CD4-positive, alpha-beta T cell (primary cell): Measurements from ENCODE around the gene AP2S1. TPM values are rescaled to one million over a fixed set of nuclear protein-coding genes. Genes with fewer than 3 reads are reported as not detected.

ENCODE experiments used
- ATAC-seq: fragments of 200-7000 bp; cut with Tn5 transposase; one replicate; pipeline ENCODE4 v1.10.0; 2022; ENCODE audit warnings: mild to moderate bottlenecking; ENCODE audit not compliant: poor library complexity
- CTCF ChIA-PET: fragments of 350-600 bp; sonication (Branson Sonifier 250); formaldehyde crosslinking; loops from one replicate; lab custom pipeline; 2021; ENCODE audit warnings: antibody characterized with exemption, inconsistent platforms; lab: Charles Lee
- POLR2A ChIA-PET: fragments of 350-600 bp; sonication (Branson Sonifier 250); formaldehyde crosslinking; loops from one replicate; lab custom pipeline; 2021; ENCODE audit warnings: antibody characterized with exemption, inconsistent platforms; lab: Charles Lee
- DNase-seq, 14 experiments: peaks; one replicate each; pipeline ENCODE4 v3.0.0-alpha.2; 2013 to 2020; ENCODE audit warnings: mixed read lengths in 2 of 14
- H3K27ac ChIP-seq, 2 donors: one replicate each; pipeline versions ENCODE4 v1.5.1 to v1.7.0; 2013; ENCODE audit warnings: low read length in 2 of 2, low read depth in 1 of 2, mild to moderate bottlenecking in 1 of 2
- H3K27me3 ChIP-seq, 2 experiments: 1 replicate in 1 of 2; 2 replicates in 1 of 2; pipeline versions ENCODE4 v1.6.1 to v1.7.0; 2013; ENCODE audit warnings: low read length in 2 of 2, control low read depth in 1 of 2, mild to moderate bottlenecking in 1 of 2, moderate library complexity in 1 of 2; ENCODE audit not compliant: insufficient read depth in 2 of 2, control insufficient read depth in 1 of 2
- H3K36me3 ChIP-seq: one replicate; pipeline ENCODE4 v1.6.1; 2013; ENCODE audit warnings: low read length, control low read depth; ENCODE audit not compliant: insufficient read depth
- H3K4me1 ChIP-seq: one replicate; pipeline ENCODE4 v1.6.1; 2013; ENCODE audit warnings: low read length, control low read depth; ENCODE audit not compliant: insufficient read depth
- H3K4me3 ChIP-seq: one replicate; pipeline ENCODE4 v1.5.1; 2013; ENCODE audit warnings: mild to moderate bottlenecking, low read length, moderate library complexity
- H3K9me3 ChIP-seq, 2 experiments: 1 replicate in 1 of 2; 2 replicates in 1 of 2; pipeline versions ENCODE4 v1.6.1 to v1.7.0; 2013; ENCODE audit warnings: low read length in 2 of 2, mild to moderate bottlenecking in 2 of 2, control low read depth in 1 of 2, moderate library complexity in 1 of 2; ENCODE audit not compliant: control insufficient read depth in 1 of 2, insufficient read depth in 1 of 2
- H3K27ac Mint-ChIP-seq: one replicate; pipeline ENCODE4 v1.8.0; 2020; ENCODE audit warnings: mixed read lengths
- H3K27me3 Mint-ChIP-seq: one replicate; pipeline ENCODE4 v1.8.0; 2021; ENCODE audit warnings: mixed read lengths
- H3K36me3 Mint-ChIP-seq: one replicate; pipeline ENCODE4 v1.8.0; 2021; ENCODE audit warnings: low read depth, mixed read lengths
- H3K4me1 Mint-ChIP-seq: one replicate; pipeline ENCODE4 v1.8.0; 2021; ENCODE audit warnings: low read depth, mixed read lengths
- H3K4me3 Mint-ChIP-seq: one replicate; pipeline ENCODE4 v1.8.0; 2020; ENCODE audit warnings: mild to moderate bottlenecking, mixed read lengths
- H3K9me3 Mint-ChIP-seq: one replicate; pipeline ENCODE4 v1.8.0; 2020; ENCODE audit warnings: mixed read lengths
- CTCF ChIP-seq: fragments of 200-600 bp; IDR thresholded peaks from one replicate; pipeline ENCODE4 v1.8.0; 2022; ENCODE audit warnings: antibody characterized with exemption, mild to moderate bottlenecking
- intact Hi-C, 2 experiments: fragments of 100-400 bp; cut with DNase I in 1 of 2; cut with micrococcal nuclease in 1 of 2; formaldehyde crosslinking; loops; one replicate each; pipeline versions ENCODE4 v1.15.1 to v1.9.0; 2023 to 2025; cut with DNase I, micrococcal nuclease
- total RNA-seq, 174 experiments: library from RNA in 2 of 174; stranded (reverse) in 2 of 174; gene quantifications; one replicate each; pipeline ENCODE4 v1.2.3 and lab custom pipeline; 2021 to 2026

Gene AP2S1
- total RNA-seq, 2 experiments from 2014 or later = 24.5 to 26.9 TPM

GRCh38 chr19:46798713-46799112 lies 51.9 kb downstream of the AP2S1 start:
- Mint-ChIP-seq H3K27ac (no peak overlapping the region), H3K9me3 (no peaks in the 10 kb centered on the region), H3K36me3 (no peaks in the 10 kb centered on the region), H3K4me3 (no peak overlapping the region), H3K4me1 (no peaks in the 10 kb centered on the region), H3K27me3 (no peaks in the 10 kb centered on the region)
- no peaks in the 10 kb centered on the region for H3K36me3 ChIP-seq
- H3K27ac ChIP-seq = no peak overlapping the region
- no peaks in the 10 kb centered on the region for H3K4me1 ChIP-seq
- no peaks in the 10 kb centered on the region for H3K9me3 ChIP-seq
- H3K4me3 ChIP-seq = no peak overlapping the region
- intact Hi-C loops = no loop called here
- H3K27me3 ChIP-seq = no peaks in the 10 kb centered on the region
- no peak for TF ChIP-seq CTCF
- ATAC-seq = no peak
- ChIA-PET POLR2A (no interaction called here), CTCF (interaction anchor here (0.6 to 1.4 kb wide), 2 partner anchors 32 to 506 kb away, joined by 3 to 4 read pairs; no protein-coding TSS in a partner anchor)
- no peak for DNase-seq

DNA sequence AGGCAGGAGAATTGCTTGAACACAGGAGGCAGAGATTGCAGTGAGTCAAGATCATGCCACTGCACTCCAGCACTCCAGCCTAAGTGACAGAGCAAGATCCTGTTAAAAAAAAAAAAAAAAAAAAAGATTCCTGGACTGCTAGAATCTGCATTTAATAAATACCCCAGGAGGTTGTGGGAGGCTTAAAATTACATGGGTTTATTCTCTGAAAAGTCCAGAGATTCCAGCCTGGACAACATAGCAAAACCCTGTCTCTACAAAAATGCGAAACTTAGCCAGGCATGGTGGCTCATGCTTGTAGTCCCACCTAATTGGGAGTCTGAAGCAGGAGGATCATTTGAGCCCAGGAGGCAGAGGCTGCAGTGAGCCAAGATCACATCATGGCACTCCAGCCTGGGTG lies 52.8 kb downstream of the AP2S1 start:
- H3K4me1 ChIP-seq = peaks cover 1% of the 10 kb centered on the region
- Mint-ChIP-seq H3K27me3 (no peaks in the 10 kb centered on the region), H3K36me3 (no peaks in the 10 kb centered on the region), H3K27ac (no peak overlapping the region), H3K4me3 (no peak overlapping the region), H3K9me3 (no peaks in the 10 kb centered on the region), H3K4me1 (no peaks in the 10 kb centered on the region)
- intact Hi-C loops = no loop called here
- TF ChIP-seq CTCF = no peak
- no peaks in the 10 kb centered on the region for H3K36me3 ChIP-seq
- POLR2A ChIA-PET = no interaction called here
- H3K27me3 ChIP-seq = no peaks in the 10 kb centered on the region
- no peak for ATAC-seq
- CTCF ChIA-PET = interaction anchor here (0.6 kb wide), 1 partner anchor 16 kb away, joined by 3 read pairs; no protein-coding TSS in a partner anchor
- no peak for DNase-seq
- no peak overlapping the region for H3K4me3 ChIP-seq
- H3K9me3 ChIP-seq = no peaks in the 10 kb centered on the region
- H3K27ac ChIP-seq = no peak overlapping the region

DNA sequence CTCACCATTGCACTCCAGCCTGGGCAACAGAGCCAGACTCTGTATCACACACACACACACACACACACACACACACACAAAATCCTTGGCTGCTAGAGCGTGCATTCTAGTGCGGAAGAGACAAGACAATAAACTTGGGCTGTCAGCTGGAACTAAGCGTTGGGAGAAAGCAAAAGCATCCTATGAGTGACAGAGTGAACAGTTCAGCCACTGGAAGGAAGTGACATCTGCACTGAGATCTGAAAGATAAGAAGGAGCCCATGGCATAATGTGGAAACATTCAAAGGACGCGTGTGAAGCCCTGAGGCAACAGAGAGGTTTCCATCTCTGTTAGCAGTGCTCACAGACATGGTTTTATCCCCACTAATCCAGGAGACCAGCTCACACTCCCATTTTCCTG lies 58.7 kb downstream of the AP2S1 start:
- no peak for TF ChIP-seq CTCF
- CTCF ChIA-PET = interaction anchor here (1.2 kb wide), 1 partner anchor 25 kb away, joined by 3 read pairs; no protein-coding TSS in a partner anchor
- Histone ChIP-seq H3K27me3 (no peaks in the 10 kb centered on the region), H3K9me3 (no peaks in the 10 kb centered on the region), H3K27ac (no peak overlapping the region), H3K4me1 (peaks cover 36% of the 10 kb centered on the region), H3K4me3 (no peak overlapping the region), H3K36me3 (no peaks in the 10 kb centered on the region)
- intact Hi-C loops = no loop called here
- H3K4me3 Mint-ChIP-seq = peak overlapping the region; percentile 54
- peak in 7 of 14 experiments; percentile 1 to 88 (median 25) for DNase-seq
- POLR2A ChIA-PET = no interaction called here
- ATAC-seq = peak; percentile 42
- no peaks in the 10 kb centered on the region for H3K9me3 Mint-ChIP-seq
- H3K27me3 Mint-ChIP-seq = no peaks in the 10 kb centered on the region
- H3K36me3 Mint-ChIP-seq = peaks cover 3% of the 10 kb centered on the region
- H3K4me1 Mint-ChIP-seq = peaks cover 26% of the 10 kb centered on the region
- H3K27ac Mint-ChIP-seq = peak overlapping the region; percentile 38
